NCI-H128 (cell line): ENCODE data around the gene NOS1AP.

Experiments used
- DNase-seq: peaks from one replicate; lab custom pipeline; 2025; ENCODE audit not compliant: unreplicated experiment; lab: John Stamatoyannopoulos, UW

The NOS1AP gene

DNA sequence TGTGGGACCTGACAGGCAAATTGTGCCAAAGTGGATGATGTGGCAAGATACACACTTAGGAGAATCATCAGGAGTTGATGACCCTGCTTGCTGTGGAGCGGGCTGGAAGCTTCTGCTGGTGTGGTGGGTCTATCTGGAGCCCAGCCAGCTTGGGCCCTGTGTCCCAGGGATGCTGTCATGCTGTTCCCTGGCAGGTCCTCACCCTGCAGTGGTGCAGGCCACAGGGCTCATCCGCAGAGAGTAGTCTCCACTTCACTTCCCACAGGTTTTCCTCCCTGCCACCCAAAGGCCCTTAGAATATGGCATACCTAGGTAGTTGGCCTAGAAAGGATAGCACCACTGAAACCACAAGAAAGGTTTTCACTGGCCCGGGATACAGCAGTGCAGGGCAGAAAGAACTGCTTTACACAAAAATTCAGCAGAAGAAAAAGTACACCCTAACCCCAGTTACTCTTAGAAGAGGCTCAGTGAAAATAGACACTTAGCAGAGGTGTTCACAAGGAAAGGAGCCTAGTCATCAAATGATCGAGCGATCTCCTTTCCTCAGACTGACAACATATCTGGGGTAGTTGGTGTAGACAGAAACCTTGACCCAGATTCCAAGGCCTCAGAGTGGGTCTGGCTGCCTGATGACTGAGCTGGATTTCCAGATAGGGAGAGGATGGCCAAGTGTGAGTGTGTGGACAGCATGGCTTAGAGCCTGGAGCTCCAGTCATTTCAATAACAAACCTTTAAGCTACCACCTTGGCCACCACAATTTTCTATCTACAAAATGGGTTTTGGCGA, 310.8 kb downstream of the NOS1AP start:
- DNase-seq, result no peak

DNA sequence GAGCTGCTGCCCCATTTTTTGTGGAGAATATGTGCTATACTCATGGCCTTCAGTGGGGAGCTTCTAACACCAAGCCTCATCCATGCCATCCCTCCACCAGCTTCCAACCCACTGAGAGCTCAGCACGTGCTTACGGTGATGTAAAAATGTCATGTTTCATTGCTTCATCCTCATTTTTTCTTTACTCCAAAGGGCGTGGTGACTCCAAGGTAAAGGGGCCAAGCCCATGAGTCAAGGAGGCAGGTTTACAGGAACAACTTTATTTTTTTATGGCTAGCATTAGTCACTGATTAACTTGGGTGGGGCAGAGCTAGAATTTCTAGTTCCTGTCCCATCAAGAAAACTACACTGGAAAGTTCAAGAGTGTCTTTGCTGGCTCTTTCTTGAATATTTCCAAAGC, 311.9 kb downstream of the NOS1AP start, which contains the start of gene C1orf226:
C1orf226 (plus strand) TSS at position 346 of the 400 bp plus-strand sequence. CDS start 174 bp downstream, outside the sequence.
- no peak for DNase-seq

GRCh38 chr1:162381941-162382750, 312.7 kb downstream of the NOS1AP start:
- DNase-seq, result no peak

DNA sequence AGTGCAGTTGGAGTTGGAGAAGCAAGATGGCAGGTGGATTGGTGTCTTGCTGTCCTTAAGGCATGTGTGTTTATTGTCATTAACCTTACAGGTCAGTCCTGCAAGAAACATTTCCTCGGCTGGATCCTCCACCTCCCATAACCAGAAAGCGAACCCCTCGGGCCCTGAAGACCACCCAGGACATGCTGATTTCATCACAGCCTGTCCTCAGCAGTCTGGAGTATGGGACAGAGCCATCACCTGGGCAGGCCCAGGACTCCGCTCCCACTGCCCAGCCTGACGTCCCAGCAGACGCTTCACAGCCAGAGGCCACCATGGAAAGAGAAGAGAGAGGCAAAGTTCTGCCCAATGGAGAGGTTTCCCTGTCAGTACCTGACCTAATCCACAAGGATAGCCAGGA, 313.6 kb downstream of the NOS1AP start:
- no peak for DNase-seq

GRCh38 chr1:162383516-162383915, 314.0 kb downstream of the NOS1AP start:
- no peak for DNase-seq

DNA sequence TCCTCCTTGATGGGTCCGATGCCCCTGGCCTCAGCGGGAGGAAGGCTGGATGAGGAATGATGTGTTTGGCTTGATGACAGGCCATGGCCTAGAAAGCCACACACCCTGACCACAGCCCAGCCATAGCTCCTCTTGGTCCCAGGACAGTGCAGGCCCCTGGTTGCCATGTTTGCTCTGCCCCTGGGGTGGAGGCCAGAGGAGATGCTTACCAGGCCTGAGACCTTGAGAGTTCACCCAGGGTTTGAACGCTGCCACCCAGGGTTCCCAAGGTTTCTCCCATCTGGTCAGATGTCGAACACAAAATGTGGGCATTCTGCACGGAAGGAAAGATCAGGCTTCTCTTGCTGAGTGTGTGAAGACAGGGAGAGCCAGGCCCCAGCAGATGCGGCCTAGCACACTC, 314.6 kb downstream of the NOS1AP start:
- no peak for DNase-seq

GRCh38 chr1:162384601-162385279, 315.2 kb downstream of the NOS1AP start:
- no peak for DNase-seq

- no peak for DNase-seq
Observed at GRCh38 chr1:162385280-162385623, 315.8 kb downstream of the NOS1AP start.

- no peak for DNase-seq
Observed at GRCh38 chr1:162385702-162386101, 316.2 kb downstream of the NOS1AP start.

DNA sequence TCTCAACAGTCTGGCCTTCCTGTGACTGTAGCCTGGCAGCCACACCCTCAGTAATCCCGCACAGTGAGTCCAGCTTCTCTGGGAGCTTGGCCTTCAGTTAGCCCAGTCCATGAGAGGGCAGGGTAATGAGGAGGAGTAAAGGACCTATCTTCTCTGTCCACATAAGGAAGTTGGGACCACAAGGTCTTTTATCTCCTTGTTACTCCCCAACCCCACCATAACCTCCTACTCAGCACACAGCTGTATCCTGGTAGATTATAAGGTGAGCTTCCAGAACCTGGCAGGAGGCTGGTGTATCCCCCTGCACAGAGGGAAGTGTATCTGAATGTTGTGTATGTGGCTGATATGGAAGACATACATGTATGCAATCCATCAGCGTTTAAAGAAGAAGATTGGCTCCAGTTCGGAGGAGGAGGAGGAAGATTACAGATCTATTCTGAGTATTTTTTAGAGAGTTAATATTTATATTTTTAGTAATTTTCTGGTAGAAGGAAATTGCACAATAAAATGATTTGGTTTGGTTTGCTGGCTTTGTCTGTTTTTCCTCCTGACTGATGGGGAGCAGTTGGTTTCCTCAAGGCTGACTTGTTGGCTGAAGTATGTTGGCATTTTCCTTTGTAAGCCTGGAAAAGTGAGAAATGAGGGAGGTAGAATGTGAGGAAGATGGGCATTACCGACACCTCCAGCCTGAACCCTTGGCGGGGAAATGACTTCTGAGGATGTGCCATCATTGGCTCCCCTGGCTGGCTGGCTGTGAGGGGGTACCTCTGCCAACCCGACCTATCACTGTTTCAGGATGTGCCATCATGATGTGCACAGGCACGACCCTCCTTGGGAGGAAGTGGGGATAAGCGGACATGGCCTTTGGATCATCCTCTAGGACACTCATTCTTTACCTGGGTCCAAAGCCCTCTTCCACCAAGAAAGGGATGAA, 317.1 kb downstream of the NOS1AP start:
- no peak for DNase-seq

DNA sequence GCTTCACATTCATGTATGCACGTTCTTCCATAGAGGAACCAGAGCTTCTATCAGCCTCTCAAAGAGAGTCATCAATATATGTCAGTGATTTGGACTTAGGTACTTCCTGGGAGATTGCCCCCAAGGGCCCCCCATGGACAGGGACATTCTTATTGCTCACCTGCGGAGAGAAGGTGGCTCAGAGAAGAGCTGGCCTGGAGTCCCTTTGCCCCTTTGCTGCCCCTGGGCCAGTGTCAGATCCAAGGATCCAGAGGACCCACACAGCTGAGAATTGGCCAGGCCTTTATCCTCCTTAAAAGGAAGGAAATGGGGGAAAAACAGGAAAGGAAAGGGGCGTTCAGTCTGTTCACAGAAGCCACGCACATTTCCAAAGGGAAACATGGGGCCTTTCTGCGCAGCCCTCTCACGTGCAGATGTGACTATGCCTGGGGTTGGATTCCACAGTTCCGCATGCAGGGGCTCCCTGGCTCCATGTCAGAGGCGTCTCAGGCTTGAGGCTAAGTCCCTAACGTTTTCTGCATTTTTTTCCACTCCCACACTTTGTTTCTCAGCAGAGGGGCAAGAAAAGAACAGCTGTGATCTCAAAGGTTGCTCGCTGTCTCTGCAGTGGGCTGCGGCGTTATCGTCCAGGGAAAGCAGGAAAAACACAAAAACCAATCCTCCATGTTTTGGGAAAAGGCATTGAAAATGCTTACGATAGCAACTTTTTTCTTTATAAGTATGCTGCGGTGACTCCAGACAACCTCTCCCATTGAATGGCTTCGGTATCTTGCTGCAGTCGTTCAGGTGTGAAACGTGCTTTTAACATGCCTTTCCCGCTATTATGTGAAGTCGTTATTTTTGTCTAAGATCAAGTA, 318.0 kb downstream of the NOS1AP start:
- DNase-seq, result no peak

DNA sequence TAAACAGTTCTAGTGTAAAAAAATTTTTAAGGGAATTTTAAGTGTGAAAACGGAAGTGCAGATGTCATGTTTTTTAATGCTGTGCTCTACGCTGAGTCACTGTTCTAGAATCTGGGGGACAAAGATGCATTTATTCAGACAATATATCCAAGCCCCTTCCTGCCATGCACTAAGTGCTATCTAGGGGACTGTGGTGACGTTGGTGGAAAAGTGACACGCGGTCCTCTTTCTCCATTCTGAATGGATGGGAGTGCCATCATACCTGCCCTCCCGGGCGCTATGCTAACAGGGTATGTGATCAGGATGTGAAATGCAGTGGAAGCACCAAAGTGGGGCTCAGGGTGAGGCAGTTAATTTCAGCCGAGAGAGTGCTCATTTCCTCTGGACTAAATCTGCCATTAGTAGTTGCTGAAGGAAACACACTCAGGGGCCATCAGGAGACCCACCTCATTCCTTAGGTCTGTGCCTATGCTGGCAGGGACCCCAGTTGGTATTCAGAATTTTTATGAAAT, 318.6 kb downstream of the NOS1AP start:
- DNase-seq, result no peak

- no peak for DNase-seq
Observed at GRCh38 chr1:162388615-162389014, 319.1 kb downstream of the NOS1AP start.

GRCh38 chr1:162389021-162389818, 319.7 kb downstream of the NOS1AP start:
- no peak for DNase-seq

DNA sequence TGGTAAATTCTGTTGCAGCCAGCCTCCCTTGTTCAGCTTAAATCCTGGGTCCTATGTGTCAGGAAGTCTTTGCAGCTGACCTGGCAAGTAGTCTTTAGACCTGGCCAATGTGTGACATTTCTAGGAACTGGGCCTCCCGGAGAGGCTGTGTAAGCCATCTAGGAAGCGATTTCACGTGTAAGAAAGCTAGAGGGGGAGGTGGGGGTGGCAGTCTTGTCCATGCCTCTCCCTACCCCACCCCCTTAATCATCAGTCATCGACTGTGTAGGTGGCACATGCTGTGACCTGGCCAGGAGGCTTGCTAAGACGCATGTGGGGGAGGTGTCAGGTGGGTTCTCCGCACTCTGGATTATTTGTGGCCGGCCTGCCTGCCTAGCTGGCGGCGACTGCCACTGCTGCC, 320.5 kb downstream of the NOS1AP start:
- DNase-seq, result no peak

- no peak for DNase-seq
Observed at GRCh38 chr1:162390396-162391185, 321.1 kb downstream of the NOS1AP start.

- DNase-seq, result no peak
Observed at GRCh38 chr1:162391790-162392563, 322.5 kb downstream of the NOS1AP start.
